ENCODE measurements around the gene DKC1.

- no peak for TF ChIP-seq PATZ1 (CRISPR knock-in tag; IDR thresholded peaks at IDR 0.05; ENCODE audit: borderline replicate concordance)
- TF ChIP-seq OSR1 (CRISPR knock-in tag; IDR thresholded peaks at IDR 0.05): no peak
- TF ChIP-seq ZFP3 (CRISPR knock-in tag; IDR thresholded peaks at IDR 0.05): no peak
- TF ChIP-seq ARNTL (CRISPR knock-in tag; IDR thresholded peaks at IDR 0.05; ENCODE audit: borderline replicate concordance, low read depth): no peak
- no peak for TF ChIP-seq ZC3H10 (CRISPR knock-in tag; IDR thresholded peaks at IDR 0.05)
- no peak for TF ChIP-seq PPARA (CRISPR knock-in tag; IDR thresholded peaks at IDR 0.05; ENCODE audit: borderline replicate concordance)
- TF ChIP-seq CSRNP3 (CRISPR knock-in tag; IDR thresholded peaks at IDR 0.05): no peak
- no peak for TF ChIP-seq CREB5 (CRISPR knock-in tag; IDR thresholded peaks at IDR 0.05; ENCODE audit: low read depth)
- TF ChIP-seq RARB (CRISPR knock-in tag; IDR thresholded peaks at IDR 0.05): no peak
- no peak for TF ChIP-seq SNAI2 (CRISPR knock-in tag; IDR thresholded peaks at IDR 0.05)
- no peak for TF ChIP-seq ESRRG (CRISPR knock-in tag; IDR thresholded peaks at IDR 0.05)
- TF ChIP-seq TCF4 (CRISPR knock-in tag; IDR thresholded peaks at IDR 0.05; ENCODE audit: borderline replicate concordance): no peak
- TF ChIP-seq ZNF70 (CRISPR knock-in tag; IDR thresholded peaks at IDR 0.05): no peak
- TF ChIP-seq TOX (CRISPR knock-in tag; IDR thresholded peaks at IDR 0.05; ENCODE audit: borderline replicate concordance): no peak
Measured at GRCh38 chrX:154734061-154734781, 28.4 kb upstream of the DKC1 start.
